HepG2 (cell line): ENCODE data around the gene OPRD1.

ENCODE experiments used
- JUND ChIP-seq: sonication (generic); formaldehyde crosslinking; IDR thresholded peaks from 2 replicates; pipeline ENCODE4 v1.8.0; 2022; ENCODE audit warnings: mild to moderate bottlenecking, missing genetic modification reagents
- MED13 ChIP-seq: sonication (generic); formaldehyde crosslinking; IDR thresholded peaks from 2 replicates; pipeline ENCODE4 v1.5.0; 2020; ENCODE audit warnings: missing genetic modification reagents
- PHF5A ChIP-seq: IDR thresholded peaks from one replicate; pipeline ENCODE4 v1.6.1; 2018; ENCODE audit warnings: low read depth, missing genetic modification reagents; ENCODE audit not compliant: unreplicated experiment
- ZNF747 ChIP-seq: sonication (generic); formaldehyde crosslinking; IDR thresholded peaks from 2 replicates; pipeline ENCODE4 v1.8.1; 2023; ENCODE audit warnings: missing genetic modification reagents, mild to moderate bottlenecking, borderline replicate concordance
- TF ChIP-seq, protein P1 (sequence below): sonication (generic); formaldehyde crosslinking; IDR thresholded peaks from 2 replicates; pipeline ENCODE4 v1.4.0; 2020; ENCODE audit warnings: low read depth, mild to moderate bottlenecking, missing genetic modification reagents

DNA sequence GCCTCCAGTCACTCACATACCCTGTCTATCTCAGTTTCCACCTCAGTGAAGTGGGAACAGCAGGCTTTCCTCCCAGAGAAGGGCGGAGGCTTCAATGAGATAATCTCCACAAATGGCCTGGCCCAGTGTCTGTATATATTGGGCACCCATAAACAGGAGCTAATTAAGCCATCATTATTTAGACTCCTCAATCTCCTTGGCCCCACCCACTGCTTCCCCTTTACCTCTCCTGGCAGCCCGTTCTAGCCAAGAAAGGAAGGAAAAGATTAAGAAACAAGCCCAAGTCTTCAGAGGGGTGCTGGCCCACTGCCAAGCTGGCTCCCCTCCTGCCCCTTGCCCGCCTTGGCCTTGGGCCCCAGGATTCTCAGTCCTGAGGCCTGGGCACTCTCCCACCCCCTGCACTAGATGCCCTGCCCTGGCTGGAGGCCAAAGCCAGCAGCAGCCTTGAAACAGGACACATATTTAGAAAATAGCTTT, 86.5 kb downstream of the OPRD1 start:
- TF ChIP-seq MED13 (CRISPR knock-in tag) (no peak), PHF5A (CRISPR knock-in tag) (no peak), ZNF747 (CRISPR knock-in tag) (no peak), JUND (CRISPR knock-in tag) (no peak)
- TF ChIP-seq, protein P1, sequence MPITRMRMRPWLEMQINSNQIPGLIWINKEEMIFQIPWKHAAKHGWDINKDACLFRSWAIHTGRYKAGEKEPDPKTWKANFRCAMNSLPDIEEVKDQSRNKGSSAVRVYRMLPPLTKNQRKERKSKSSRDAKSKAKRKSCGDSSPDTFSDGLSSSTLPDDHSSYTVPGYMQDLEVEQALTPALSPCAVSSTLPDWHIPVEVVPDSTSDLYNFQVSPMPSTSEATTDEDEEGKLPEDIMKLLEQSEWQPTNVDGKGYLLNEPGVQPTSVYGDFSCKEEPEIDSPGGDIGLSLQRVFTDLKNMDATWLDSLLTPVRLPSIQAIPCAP (CRISPR knock-in tag): no peak
